OCI-LY7 (cell line): ENCODE measurements around the gene XRN2.

Experiments
- EZH2phosphoT487 ChIP-seq: fragments of 200-600 bp; sonication (generic); IDR thresholded peaks from 2 replicates; pipeline ENCODE4 v1.6.1; 2018; ENCODE audit warnings: low read depth, borderline replicate concordance, mild to moderate bottlenecking, mixed run types, antibody characterized with exemption, low read length, moderate library complexity, mixed read lengths
- TF ChIP-seq, protein P1 (sequence below): fragments of 200-600 bp; sonication (generic); conservative IDR thresholded peaks from 2 replicates; pipeline ENCODE4 v1.5.1; 2014; ENCODE audit warnings: mild to moderate bottlenecking, antibody characterized with exemption, low read length, moderate library complexity, mixed read lengths

DNA sequence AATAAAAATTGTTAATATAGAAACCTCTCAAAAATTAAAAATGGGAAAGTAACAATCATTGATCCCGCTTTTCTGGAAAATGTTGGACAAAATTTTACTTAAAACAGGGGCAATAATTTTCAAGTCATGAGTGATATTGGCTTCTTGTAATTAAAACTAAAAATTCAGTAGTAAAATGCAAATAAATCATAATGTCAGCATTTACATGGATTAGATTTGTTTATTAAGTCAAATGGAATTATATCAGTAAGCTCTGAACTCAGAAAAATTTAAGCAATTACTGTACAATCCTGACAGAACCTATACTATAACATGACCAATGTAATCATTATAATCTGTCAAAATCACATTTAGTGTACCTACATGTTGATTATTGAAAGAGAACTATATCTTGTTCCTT, 134.1 kb downstream of the XRN2 start:
- TF ChIP-seq, protein P1, sequence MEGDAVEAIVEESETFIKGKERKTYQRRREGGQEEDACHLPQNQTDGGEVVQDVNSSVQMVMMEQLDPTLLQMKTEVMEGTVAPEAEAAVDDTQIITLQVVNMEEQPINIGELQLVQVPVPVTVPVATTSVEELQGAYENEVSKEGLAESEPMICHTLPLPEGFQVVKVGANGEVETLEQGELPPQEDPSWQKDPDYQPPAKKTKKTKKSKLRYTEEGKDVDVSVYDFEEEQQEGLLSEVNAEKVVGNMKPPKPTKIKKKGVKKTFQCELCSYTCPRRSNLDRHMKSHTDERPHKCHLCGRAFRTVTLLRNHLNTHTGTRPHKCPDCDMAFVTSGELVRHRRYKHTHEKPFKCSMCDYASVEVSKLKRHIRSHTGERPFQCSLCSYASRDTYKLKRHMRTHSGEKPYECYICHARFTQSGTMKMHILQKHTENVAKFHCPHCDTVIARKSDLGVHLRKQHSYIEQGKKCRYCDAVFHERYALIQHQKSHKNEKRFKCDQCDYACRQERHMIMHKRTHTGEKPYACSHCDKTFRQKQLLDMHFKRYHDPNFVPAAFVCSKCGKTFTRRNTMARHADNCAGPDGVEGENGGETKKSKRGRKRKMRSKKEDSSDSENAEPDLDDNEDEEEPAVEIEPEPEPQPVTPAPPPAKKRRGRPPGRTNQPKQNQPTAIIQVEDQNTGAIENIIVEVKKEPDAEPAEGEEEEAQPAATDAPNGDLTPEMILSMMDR: no peak
- TF ChIP-seq EZH2phosphoT487: no peak
